Measurements from ENCODE around the gene DOCK4. TPM values are rescaled to one million over a fixed set of nuclear protein-coding genes. Genes with fewer than 3 reads are reported as not detected.

Gene DOCK4
- total RNA-seq, 1 donor from 2014 or later: 32.2 TPM

DNA sequence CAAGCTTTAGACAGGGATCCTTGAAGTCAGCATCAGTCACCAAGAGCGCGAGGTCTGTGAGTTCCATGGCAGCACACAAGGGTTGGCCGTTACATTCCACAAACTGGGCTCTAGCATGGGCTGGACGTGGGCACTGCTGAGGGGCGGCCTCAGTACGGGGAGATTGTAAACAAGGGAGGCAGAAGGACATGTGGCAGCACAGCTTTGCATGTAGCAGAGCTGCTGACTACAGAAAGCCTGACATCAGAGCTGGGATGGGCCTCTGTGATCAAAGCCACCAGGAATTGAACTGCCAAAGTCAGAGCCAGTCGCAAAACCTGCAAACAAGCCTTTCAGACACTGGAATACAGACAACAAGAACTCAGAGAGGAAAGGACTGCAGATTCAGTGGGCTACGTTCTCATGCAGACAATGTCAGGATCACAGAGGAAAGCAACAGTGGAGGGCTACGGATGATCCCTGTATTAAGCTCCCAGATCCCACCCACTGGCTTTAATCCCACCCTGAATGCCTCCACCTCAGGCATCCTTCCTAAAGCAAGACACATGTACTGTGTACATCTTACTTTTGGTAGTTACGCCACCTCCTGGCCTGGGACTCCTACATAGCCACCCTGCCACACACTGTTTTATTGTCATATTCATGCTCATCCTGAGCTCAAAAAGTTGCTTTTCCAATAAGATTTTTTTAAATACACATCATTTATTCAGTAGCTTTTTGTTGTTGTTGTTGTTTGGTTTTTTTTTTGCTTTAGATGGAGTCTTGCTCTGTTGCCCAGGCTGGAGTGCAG lies 352.8 kb downstream of the DOCK4 start:
- Histone ChIP-seq H4K20me1 (ENCODE audit: insufficient read depth, low read length) (no peaks in the 10 kb centered on the region), H3K27ac (ENCODE audit: low read depth, low read length) (no peak overlapping the region), H2AFZ (ENCODE audit: low read depth, low read length) (no peak overlapping the region), H3K36me3 (ENCODE audit: insufficient read depth, low read length) (no peaks in the 10 kb centered on the region), H3K79me2 (ENCODE audit: insufficient read depth, low read length) (no peaks in the 10 kb centered on the region), H3K27me3 (ENCODE audit: insufficient read depth, low read length) (no peaks in the 10 kb centered on the region), H3K4me1 (ENCODE audit: insufficient read depth, low read length) (peaks cover 2% of the 10 kb centered on the region), H3K4me3 (ENCODE audit: insufficient read depth, low read depth, low read length) (no peak overlapping the region), H3K4me2 (ENCODE audit: low read length) (no peak overlapping the region), H3K9me3 (ENCODE audit: insufficient read depth, low read depth, low read length) (no peaks in the 10 kb centered on the region), H3K9ac (ENCODE audit: low read length) (no peak overlapping the region)
- no peaks in the 10 kb centered on the region for H3K9me3 Mint-ChIP-seq (ENCODE audit: unreplicated experiment)
- TF ChIP-seq EZH2 (IDR thresholded peaks at IDR 0.05; ENCODE audit: insufficient read depth, low read length): no peak
- TF ChIP-seq, protein P1, sequence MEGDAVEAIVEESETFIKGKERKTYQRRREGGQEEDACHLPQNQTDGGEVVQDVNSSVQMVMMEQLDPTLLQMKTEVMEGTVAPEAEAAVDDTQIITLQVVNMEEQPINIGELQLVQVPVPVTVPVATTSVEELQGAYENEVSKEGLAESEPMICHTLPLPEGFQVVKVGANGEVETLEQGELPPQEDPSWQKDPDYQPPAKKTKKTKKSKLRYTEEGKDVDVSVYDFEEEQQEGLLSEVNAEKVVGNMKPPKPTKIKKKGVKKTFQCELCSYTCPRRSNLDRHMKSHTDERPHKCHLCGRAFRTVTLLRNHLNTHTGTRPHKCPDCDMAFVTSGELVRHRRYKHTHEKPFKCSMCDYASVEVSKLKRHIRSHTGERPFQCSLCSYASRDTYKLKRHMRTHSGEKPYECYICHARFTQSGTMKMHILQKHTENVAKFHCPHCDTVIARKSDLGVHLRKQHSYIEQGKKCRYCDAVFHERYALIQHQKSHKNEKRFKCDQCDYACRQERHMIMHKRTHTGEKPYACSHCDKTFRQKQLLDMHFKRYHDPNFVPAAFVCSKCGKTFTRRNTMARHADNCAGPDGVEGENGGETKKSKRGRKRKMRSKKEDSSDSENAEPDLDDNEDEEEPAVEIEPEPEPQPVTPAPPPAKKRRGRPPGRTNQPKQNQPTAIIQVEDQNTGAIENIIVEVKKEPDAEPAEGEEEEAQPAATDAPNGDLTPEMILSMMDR (IDR thresholded peaks at IDR 0.05; ENCODE audit: insufficient read depth, low read depth, low read length): no peak
- peaks cover 6% of the 10 kb centered on the region for H3K36me3 Mint-ChIP-seq (ENCODE audit: low read depth, unreplicated experiment)
- H3K27ac Mint-ChIP-seq (ENCODE audit: unreplicated experiment): no peak overlapping the region
- FAIRE-seq (no peak), DNase-seq (ENCODE audit: low read depth) (no peak)
- H3K27me3 Mint-ChIP-seq (ENCODE audit: low read depth, unreplicated experiment): no peaks in the 10 kb centered on the region
- H3K4me1 Mint-ChIP-seq (ENCODE audit: low read depth, unreplicated experiment): peaks cover 18% of the 10 kb centered on the region
- H3K4me3 Mint-ChIP-seq (ENCODE audit: unreplicated experiment): no peak overlapping the region

DNA sequence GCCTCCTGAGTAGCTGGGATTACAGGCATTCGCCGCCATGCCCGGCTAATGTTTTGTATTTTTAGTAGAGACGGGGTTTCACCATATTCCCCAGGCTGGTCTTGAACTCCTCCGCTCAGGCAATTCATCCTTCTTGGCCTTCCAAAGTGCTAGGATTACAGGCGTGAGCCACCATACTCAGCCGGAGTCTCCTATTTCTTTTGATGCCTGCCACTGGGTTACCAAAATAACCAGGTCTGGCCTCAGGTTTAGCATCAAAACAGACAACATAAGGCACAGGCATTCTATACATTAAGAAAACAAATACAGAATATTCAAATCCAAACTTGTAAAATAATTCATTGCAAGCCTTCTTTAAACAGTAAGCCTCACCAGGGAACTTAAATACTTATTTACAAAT lies 354.1 kb downstream of the DOCK4 start:
- H3K4me1 ChIP-seq (ENCODE audit: insufficient read depth, low read length): peaks cover 2% of the 10 kb centered on the region
- no peaks in the 10 kb centered on the region for H3K27me3 ChIP-seq (ENCODE audit: insufficient read depth, low read length)
- no peak for DNase-seq (ENCODE audit: low read depth)
- H3K4me2 ChIP-seq (ENCODE audit: low read length): no peak overlapping the region
- FAIRE-seq: no peak
- no peak overlapping the region for H3K27ac ChIP-seq (ENCODE audit: low read depth, low read length)
- Mint-ChIP-seq H3K27ac (ENCODE audit: unreplicated experiment) (no peak overlapping the region), H3K9me3 (ENCODE audit: unreplicated experiment) (no peaks in the 10 kb centered on the region), H3K4me3 (ENCODE audit: unreplicated experiment) (no peak overlapping the region), H3K4me1 (ENCODE audit: low read depth, unreplicated experiment) (peaks cover 14% of the 10 kb centered on the region), H3K36me3 (ENCODE audit: low read depth, unreplicated experiment) (peaks cover 9% of the 10 kb centered on the region), H3K27me3 (ENCODE audit: low read depth, unreplicated experiment) (no peaks in the 10 kb centered on the region)
- TF ChIP-seq, protein P1 (IDR thresholded peaks at IDR 0.05; ENCODE audit: insufficient read depth, low read depth, low read length): no peak
- TF ChIP-seq EZH2 (IDR thresholded peaks at IDR 0.05; ENCODE audit: insufficient read depth, low read length): no peak
- no peak overlapping the region for H3K9ac ChIP-seq (ENCODE audit: low read length)
- H4K20me1 ChIP-seq (ENCODE audit: insufficient read depth, low read length): no peaks in the 10 kb centered on the region
- no peaks in the 10 kb centered on the region for H3K79me2 ChIP-seq (ENCODE audit: insufficient read depth, low read length)
- H2AFZ ChIP-seq (ENCODE audit: low read depth, low read length): no peak overlapping the region
- H3K36me3 ChIP-seq (ENCODE audit: insufficient read depth, low read length): no peaks in the 10 kb centered on the region
- no peak overlapping the region for H3K4me3 ChIP-seq (ENCODE audit: insufficient read depth, low read depth, low read length)
- no peaks in the 10 kb centered on the region for H3K9me3 ChIP-seq (ENCODE audit: insufficient read depth, low read depth, low read length)

DNA sequence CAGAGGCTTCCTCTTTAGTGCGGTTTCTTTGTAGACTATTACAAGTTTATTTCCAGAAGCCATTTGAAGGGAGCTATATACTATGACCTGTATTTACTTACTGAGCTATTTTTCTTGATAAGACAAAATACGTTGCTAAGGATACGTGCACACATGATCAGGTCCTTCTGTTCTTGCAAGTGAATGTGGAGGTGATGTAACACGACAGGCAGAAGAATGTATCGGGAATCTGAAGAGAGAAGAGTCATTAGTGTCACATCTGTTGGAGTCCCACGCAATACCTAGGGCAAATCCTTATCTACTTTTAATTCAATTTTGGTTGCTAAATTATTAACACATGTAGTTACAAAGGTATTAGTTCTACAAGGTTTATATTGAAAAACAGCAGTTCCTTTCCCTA lies 359.3 kb downstream of the DOCK4 start:
- no peak overlapping the region for H3K27ac ChIP-seq (ENCODE audit: low read depth, low read length)
- no peak for FAIRE-seq
- H2AFZ ChIP-seq (ENCODE audit: low read depth, low read length): no peak overlapping the region
- H4K20me1 ChIP-seq (ENCODE audit: insufficient read depth, low read length): no peaks in the 10 kb centered on the region
- no peaks in the 10 kb centered on the region for H3K27me3 Mint-ChIP-seq (ENCODE audit: low read depth, unreplicated experiment)
- no peaks in the 10 kb centered on the region for H3K36me3 ChIP-seq (ENCODE audit: insufficient read depth, low read length)
- H3K36me3 Mint-ChIP-seq (ENCODE audit: low read depth, unreplicated experiment): peaks cover 9% of the 10 kb centered on the region
- H3K27ac Mint-ChIP-seq (ENCODE audit: unreplicated experiment): no peak overlapping the region
- H3K4me3 Mint-ChIP-seq (ENCODE audit: unreplicated experiment): no peak overlapping the region
- H3K9me3 Mint-ChIP-seq (ENCODE audit: unreplicated experiment): no peaks in the 10 kb centered on the region
- H3K79me2 ChIP-seq (ENCODE audit: insufficient read depth, low read length): no peaks in the 10 kb centered on the region
- peaks cover 5% of the 10 kb centered on the region for H3K4me1 Mint-ChIP-seq (ENCODE audit: low read depth, unreplicated experiment)
- no peak overlapping the region for H3K4me3 ChIP-seq (ENCODE audit: insufficient read depth, low read depth, low read length)
- H3K4me2 ChIP-seq (ENCODE audit: low read length): no peak overlapping the region
- TF ChIP-seq, protein P1 (IDR thresholded peaks at IDR 0.05; ENCODE audit: insufficient read depth, low read depth, low read length): no peak
- no peak for TF ChIP-seq EZH2 (IDR thresholded peaks at IDR 0.05; ENCODE audit: insufficient read depth, low read length)
- H3K9ac ChIP-seq (ENCODE audit: low read length): no peak overlapping the region
- no peak for DNase-seq (ENCODE audit: low read depth)
- no peaks in the 10 kb centered on the region for H3K27me3 ChIP-seq (ENCODE audit: insufficient read depth, low read length)
- H3K4me1 ChIP-seq (ENCODE audit: insufficient read depth, low read length): no peaks in the 10 kb centered on the region
- H3K9me3 ChIP-seq (ENCODE audit: insufficient read depth, low read depth, low read length): no peaks in the 10 kb centered on the region
